GM18519 (cell line): ENCODE results near the gene ENTPD7.

Source experiments
- ATAC-seq: cut with Tn5 transposase; IDR thresholded peaks from one replicate; pipeline ENCODE4 v1.9.1; 2021; ENCODE audit warnings: mild to moderate bottlenecking, moderate library complexity; ENCODE audit not compliant: unreplicated experiment, low FRiP score

The ENTPD7 gene

GRCh38 chr10:99647601-99648151, 11.6 kb upstream of the ENTPD7 start:
- ATAC-seq: no peak

DNA sequence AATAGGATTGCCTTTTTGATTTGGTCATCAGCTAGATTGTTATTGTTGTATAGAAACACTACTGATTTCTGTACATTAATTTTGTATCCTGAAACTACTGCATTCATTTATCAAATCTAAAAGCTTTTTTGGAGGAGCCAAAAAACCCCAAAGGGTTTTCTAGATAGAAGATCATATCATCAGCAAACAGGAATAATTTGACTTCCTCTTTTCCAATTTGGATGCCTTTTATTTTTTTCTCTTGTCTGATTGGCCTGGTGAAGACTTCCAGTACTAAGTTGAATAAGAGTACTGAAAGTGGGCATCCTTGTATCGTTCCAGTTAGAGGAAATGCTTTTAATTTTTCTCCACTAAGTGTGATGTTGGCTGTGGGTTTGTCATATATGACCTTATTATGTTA, 10.6 kb upstream of the ENTPD7 start:
- ATAC-seq: no peak

DNA sequence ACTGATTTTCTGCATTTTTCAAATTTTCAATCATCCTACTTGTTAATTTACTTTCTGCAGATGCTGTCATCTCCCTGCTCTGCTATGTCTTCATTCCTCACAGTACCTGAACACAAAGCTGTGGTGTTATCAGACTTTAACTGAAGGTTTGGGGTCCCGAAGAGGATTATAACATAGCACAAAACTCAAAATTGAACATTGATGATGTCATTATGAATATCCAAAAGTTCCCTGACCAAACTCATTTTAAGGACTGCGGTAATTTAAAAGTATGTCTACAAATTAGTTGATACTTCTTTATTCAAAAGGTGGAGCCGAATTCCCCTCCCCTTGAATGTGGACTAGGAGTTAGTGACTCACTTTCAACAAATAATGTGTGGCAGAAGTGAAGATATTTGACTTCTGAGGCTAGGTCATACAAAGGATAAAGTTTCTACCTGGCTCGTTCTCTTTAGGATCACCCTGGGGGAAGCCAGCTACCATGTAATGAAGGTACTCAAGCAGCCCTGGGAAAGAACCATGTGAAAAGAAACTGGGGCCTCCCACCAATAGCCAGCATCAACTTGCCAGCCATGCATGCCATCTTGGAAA, 6.4 kb upstream of the ENTPD7 start:
- ATAC-seq: no peak

DNA sequence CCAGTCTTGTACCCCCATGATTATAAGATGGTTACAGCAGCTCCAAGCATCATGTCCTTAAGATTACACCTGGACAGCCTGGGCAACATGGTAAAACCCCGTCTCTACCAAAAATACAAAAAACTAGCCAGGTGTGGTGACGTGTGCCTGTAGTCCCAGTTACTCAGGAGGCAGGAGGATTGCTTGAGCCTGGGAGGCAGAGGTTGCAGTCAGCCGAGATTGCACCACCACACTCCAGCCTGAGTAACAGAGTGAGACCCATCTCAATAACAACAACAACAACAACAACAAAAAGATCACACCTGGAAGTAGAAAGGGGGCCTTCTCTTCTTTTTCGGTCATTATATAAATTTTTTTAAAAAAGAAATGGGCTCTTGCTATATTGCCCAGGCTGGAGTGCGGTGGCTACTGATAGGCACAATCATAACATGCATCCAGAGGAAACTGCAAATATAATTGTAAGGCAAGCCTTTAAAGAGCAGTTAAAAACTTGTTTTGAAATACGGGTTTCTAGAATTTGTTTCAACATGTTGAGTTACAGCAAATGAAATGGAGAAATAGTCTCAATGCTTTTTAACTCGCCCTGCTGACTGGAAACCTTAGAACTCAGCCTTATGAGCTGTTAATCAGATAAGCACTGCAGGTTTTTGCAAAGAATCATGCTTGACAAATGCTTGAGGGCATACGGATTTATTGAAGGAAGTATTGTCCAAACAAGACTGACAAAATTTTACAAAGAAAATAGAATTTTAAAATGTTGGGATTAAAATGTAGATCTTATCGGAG, 4.7 kb upstream of the ENTPD7 start:
- no peak for ATAC-seq

DNA sequence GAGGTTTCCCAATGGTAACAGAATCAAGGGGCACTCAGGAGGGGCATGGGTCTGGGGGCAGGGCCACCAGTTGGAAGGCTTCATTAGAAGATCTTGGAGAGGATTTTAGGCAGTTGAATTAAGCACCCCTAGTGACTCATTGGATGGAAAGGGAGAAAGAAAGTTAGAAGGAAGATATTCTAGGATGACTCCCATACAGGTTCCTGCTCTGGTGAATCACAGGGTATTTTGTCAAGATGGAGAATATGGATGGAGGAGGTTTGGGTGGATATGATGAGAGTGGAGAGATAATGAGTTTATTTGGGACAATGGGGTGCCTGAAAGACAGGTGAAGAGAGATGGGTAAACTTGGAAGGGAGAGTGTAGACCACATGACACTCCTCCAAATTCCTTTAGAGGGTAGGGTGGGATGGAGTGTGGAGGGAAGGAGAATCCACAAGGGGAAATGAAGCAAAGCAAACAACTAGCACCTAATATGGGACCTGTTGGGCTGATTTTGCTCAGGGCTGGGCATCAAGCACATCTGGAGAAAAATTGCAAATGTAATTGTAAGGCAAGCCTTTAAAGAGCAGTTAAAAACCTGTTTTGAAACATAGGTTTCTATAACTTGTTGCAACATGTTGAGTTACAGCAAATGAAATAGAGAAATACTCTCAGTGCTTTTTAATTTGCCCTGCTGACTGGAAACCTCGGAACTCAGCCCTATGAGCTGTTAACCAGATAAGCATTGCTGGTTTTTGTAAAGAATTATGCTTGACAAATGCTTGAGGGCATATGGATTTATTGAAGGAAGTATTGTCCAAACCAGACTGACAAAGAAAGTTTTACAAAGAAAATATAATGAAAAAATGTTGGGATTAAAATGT, 2.9 kb upstream of the ENTPD7 start:
- no peak for ATAC-seq

DNA sequence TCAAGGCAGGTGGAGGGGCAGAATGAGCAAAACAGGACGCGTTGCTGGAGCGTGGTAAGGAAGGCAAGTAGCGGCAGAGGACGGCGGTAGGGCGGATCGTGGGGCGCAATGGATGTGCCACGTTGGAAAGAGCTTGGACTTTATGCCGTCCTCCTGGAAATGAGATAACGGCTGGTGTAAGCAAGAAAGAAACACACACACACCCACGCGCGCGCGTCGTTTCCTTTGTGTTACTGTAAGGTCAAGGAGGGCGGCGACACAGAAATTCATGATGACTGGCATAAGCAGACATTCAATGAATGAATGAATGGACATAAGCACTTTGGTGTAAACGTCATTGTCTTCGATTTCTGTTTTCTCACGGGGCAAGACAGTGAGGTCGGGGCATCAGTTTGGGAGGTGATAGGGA, 683 bp upstream of the ENTPD7 start:
- no peak for ATAC-seq

DNA sequence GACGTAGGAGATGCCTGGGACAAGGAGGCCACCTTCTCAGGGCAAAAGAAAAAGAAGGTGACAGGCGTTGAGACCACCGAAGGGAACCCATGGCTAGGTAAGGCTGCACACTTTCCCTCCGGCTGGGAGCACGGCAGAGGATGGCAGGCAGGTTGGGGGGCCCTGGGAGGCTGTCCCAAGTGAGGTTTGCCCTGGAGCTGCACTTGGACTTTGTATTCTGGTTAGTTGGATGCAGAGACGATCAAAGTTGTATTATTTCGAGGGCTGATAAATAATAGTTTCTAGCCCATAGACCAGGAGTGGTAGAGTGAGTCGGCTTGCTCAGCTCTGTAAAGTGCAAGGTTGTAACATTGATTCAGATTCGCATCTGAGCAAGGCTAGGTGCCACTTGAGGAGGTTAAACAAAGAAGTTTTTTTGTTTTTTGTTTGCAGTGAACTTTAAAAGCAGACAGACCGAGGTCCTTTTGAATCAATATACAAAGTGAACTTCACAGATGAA, 608 bp downstream of the ENTPD7 start:
- ATAC-seq: no peak

- ATAC-seq: no peak
Observed at GRCh38 chr10:99660662-99661376, 1.5 kb downstream of the ENTPD7 start.

- ATAC-seq: no peak
Observed at GRCh38 chr10:99661377-99661763, 2.1 kb downstream of the ENTPD7 start.

GRCh38 chr10:99665304-99665703, 6.0 kb downstream of the ENTPD7 start:
- no peak for ATAC-seq

DNA sequence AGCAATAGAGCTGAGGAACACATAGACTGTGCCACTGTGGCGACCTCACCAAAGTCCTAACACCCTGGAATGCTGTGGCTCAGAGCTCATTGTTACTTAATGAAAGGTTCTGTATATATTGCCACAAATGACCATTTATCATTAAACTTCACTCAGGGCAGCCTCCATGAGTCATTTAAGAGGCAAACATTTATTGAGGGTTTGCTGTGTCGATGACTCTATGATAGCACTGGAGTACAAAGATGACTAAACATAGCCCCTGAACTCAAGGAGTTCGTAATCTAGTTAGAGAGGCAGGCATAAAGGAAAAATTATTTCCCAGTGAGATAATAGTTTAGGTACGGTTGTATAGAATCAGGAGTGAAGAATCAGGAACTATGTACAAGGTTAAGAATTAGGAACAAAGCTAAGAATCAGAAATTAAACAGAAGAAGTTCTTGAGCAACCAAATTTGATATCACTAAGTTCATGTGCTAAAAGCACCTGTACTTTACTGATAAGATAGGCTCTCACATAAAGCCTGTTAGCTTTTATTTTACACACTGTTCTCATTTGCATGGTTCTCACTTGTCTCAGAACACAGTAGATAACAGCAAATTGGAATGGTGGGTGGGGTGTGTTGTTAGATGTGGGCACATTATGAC, 7.9 kb downstream of the ENTPD7 start:
- ATAC-seq: no peak

- no peak for ATAC-seq
Observed at GRCh38 chr10:99671386-99671785, 12.1 kb downstream of the ENTPD7 start.

DNA sequence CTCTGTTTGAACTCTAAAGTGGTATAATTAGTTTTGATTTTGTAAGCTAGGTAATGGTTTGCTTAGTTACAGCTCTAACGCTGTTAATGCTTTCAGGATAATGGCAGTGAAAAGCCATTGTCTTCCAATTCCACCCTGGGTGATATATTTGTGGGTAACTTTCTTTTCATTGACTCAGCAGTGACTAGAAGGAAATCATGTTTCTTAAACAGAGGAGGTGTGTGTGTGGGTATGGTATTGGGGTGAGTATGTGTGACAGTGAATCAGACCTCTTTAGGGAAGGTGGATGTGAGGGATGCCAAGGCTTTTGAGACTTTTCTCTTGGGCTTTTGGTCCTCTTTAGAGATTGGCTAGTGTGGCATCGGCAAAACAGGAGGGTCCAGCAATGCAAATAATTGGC, 13.6 kb downstream of the ENTPD7 start:
- no peak for ATAC-seq

DNA sequence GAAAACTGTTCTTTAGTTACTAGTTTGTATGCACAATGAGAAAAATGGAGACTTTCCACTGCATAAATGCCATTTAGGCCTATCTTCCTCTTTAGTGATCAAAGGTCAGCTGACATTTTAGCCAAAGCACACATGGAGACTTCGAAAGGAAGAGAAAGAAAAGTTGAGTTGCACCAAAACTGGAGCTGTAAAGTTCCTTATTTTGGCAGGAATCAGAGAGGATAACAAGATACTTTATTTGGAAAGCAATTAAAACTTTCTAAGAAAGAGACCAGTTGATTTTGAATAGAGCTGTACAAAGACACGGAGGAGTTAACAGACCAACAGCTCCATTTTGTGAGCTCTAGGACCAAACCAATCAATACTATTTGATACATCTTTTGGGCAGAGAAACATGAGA, 14.2 kb downstream of the ENTPD7 start:
- ATAC-seq: no peak

DNA sequence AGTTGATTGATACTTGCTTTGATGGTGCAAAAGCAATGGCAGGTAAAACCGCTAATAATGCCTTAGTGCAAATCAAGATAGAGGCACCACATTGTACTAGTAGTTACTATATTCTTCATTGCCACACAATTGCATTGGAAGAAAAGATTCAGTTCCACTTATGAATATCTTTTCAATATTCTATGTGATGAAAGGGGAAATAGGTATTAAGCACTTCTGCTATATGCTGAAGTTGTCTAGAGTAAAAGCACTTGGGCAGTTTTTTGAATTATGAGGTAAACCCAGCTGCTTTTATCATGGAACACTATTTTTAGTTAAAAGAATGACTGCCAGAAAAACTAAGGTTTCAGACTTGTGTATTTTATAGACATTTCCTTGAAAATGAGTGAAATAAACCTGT, 15.5 kb downstream of the ENTPD7 start:
- no peak for ATAC-seq

GRCh38 chr10:99676426-99676825, 17.1 kb downstream of the ENTPD7 start:
- ATAC-seq: no peak

DNA sequence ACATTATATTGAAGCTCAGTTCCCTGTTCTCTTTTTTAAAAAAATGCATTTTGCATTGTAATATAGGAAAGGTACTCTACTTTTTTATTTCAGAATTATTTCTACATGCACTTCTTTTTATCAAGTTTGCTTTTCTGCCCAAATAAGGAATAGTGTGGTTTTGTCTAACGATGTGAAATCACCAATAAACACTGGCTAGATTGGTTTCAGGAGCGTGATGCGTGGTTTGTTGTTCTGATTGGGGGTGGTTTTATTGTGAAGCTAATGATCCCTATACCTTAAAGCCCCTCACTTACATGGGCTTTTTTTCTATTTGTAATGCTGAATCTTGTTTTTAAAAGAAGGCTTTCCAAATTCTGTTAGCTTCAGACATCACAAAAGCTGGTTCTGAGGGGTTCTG, 17.6 kb downstream of the ENTPD7 start:
- no peak for ATAC-seq

DNA sequence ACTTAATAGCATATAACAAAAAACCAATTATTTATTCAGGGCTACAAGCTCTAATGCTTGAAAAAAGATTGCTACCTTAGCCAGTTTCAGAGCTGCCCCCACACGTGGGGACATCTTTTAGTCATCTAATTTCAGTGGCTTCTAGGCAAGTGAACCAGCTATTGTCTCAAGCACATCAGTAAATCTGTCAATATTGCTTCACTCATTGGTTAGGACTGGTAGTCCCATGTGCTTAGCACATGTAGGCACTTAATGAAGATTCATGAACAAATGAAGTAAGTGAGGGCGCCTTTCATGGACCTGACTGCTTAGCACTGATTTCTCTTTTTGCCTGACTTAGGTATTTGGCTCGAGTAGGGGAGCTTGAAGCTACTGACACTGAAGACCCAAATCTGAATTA, 19.6 kb downstream of the ENTPD7 start:
- no peak for ATAC-seq

DNA sequence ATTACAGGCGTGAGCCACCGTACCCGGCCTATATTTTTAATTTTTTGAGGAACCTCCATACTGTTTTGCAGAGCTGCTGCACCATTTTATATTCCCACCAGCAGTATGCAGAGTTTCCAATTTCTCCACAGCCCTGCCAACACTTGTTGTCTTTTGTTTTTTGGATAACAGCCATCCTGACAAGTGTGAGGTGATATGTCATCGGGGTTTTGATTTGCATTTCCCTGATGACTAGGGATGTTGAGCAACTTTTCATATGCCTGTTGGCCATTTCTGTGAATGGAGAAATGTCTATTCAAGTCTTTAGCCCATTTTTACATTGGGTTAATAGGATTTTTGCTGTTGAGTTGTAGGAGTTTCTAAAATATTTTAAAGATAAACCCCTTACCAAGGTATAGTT, 22.2 kb downstream of the ENTPD7 start:
- no peak for ATAC-seq

GRCh38 chr10:99682032-99682431, 22.7 kb downstream of the ENTPD7 start:
- ATAC-seq: no peak
